Activated CD4-positive, alpha-beta T cell treated with anti-CD3 and anti-CD28 coated beads for 48 hours (primary cell): Measurements from ENCODE around the gene ARID3A.

Source experiments
- DNase-seq: peaks from one replicate; pipeline ENCODE4 v3.0.0-alpha.2; 2020

ARID3A gene

DNA sequence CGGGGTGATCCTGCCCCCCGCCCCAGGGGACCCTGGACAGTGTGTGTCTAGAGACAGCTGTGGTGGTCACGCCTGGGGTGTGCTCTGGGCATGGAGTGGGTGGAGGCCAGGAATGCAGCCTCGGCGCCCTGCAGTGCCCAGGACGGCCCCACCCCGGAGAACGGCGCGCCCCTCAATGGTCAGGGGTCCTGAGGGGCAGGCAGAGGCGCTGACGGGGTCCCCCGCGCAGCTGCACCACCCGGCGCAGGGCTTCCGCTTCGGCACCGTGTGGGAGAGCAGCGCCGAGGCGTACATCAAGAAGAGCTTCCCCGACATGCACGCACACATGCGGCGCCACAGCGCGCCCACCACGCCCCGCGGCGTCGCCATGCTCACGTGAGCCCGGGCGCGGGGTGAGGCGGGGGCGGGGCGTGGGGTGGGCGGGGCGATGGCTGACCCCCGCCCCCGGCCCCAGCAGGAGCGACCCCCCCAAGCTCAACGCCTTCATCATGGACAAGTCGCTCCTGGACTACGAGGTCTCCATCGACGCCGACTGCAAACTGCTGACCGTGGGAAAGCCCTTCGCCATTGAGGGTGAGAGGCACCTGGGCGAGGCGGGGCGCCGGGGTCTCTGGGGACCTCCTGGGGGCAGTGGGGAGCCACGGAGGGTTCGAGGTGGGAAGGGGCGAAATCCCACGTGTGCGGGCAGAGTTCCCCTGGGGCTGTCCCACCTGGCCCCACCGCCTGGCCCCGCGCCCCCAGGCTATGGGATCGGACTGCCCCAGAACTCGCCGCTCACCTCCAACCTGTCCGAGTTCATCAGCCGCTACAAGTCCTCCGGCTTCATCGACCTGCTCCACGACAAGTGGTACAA is 81.8 kb downstream of the ARID3A start:
- no peak for DNase-seq

DNA sequence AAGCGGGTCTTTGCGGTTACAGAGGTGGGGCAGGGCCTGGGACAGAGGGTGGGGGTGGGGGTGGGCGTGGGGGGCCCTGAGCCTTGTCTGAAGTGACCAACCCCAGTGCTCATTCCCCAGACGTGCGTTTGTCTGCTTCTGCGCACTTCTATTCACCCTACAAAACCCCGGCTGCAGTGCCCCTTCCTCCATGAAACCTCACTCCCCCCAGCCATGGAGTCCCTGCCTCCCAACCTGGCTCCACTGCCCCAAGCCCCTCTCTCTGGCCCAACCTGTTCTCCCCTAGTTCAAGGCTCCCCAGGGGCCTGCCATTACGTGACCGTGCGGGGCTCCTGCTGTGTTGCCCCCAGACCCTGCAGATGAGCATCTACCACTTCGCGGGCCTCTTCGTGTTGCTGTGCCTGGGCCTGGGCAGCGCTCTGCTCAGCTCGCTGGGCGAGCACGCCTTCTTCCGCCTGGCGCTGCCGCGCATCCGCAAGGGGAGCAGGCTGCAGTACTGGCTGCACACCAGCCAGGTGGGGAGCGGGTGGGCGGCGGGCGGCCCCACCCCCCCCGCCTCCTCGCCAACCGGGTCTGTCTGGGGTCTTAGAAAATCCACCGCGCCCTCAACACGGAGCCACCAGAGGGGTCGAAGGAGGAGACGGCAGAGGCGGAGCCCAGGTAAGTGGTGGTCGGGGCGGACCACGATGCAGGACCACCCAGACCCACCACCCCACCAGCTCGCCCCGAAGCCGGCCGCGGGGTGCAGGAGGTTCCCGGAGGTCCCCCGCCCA is 82.6 kb downstream of the ARID3A start:
- no peak for DNase-seq

GRCh38 chr19:1009041-1009980 is 83.5 kb downstream of the ARID3A start:
- DNase-seq = no peak

GRCh38 chr19:1009981-1010538 is 84.2 kb downstream of the ARID3A start:
- DNase-seq = no peak

GRCh38 chr19:1010586-1011510 is 85.0 kb downstream of the ARID3A start:
- DNase-seq = no peak

DNA sequence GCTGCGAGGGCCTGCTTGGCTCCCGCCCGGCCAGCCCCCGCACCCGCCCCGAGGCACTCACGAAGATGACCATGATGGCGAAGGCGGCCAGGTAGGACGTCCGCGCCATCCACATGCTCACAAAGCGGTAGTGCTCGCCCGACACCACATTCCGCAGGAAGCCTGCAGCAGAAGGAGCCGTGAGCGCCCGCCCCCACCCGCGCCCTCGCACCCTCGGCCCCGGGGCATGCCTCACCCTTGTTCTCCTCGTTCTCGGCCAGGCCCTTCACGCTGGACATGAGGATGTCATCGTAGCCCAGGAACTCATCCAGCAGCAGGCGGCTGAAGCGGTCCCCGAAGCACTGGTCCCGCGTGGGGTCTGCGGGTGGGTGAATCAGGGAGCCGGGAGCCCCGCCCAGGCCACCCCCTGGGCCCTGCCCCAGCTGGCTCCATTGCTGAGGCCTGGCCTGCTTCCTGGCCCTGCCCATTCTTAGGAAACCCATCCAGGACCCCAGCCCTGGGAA is 86.0 kb downstream of the ARID3A start:
- DNase-seq = no peak

- DNase-seq = no peak
Measured at GRCh38 chr19:1012334-1012733, 86.5 kb downstream of the ARID3A start.

- DNase-seq = no peak
Measured at GRCh38 chr19:1013218-1013617, 87.4 kb downstream of the ARID3A start.

GRCh38 chr19:1014161-1015060 is 88.6 kb downstream of the ARID3A start:
- no peak for DNase-seq

- DNase-seq = no peak
Measured at GRCh38 chr19:1015061-1015781, 89.4 kb downstream of the ARID3A start.

- no peak for DNase-seq
Measured at GRCh38 chr19:1015782-1016646, 90.2 kb downstream of the ARID3A start.

DNA sequence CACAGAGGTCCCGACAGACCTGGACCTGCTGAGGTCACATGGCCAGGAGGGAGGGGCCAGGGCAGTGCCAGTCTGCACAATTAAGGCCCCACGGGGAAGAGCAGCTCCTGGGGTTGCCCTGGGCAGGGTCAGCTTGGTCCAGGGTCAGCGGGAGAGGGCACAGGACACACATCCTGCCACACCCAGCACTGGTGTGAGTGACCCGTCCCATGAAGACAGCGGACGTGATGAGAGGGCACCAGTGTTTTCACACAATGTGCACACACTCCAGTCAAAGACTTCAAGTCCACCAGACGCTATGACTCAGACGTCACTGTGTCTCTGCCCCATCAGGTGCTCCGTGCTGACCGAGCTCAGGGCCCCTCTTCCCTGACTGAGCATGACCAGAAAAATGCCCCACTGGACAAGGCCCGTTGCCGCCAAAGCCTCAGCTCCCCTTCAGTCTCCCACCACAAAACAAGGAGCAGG is 90.8 kb downstream of the ARID3A start:
- DNase-seq = no peak

DNA sequence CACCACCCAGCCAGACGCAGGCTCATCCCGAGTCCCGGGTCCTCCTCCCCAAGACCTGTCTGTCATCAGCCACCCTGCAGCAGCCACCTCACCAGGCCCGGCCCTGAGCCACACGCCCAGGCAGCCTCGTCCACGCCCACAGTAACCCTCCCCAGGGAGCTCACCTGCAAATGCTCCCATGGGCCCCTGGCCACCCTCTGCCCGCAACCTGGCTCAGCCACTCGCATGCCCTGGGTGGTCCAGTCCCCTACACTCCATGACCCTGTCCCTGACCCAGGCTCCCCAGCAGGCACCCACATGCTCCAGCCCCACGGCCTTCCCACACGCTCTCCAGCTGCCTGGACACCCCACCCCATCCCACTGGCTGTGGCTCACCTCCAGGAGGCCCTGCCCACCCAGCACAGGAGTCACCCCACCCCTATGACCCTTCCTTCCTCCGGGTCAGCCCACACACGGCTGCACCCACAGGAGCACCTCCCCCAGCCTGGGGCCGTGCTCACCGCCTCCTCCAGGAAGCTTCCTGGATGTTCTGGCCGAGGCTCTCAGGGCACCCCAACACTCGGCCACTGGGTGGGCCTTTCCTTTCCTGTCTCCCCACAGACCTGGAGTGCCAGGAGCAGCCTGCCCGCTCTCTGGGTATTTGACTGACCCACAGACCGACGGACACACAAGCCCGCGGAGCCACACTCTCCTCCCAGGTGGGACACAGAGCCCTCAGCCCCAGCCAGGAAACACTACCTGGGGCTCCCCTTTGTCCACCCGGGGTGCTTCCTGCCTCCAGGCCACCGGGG is 91.5 kb downstream of the ARID3A start:
- no peak for DNase-seq

- DNase-seq = no peak
Measured at GRCh38 chr19:1017906-1018305, 92.1 kb downstream of the ARID3A start.

DNA sequence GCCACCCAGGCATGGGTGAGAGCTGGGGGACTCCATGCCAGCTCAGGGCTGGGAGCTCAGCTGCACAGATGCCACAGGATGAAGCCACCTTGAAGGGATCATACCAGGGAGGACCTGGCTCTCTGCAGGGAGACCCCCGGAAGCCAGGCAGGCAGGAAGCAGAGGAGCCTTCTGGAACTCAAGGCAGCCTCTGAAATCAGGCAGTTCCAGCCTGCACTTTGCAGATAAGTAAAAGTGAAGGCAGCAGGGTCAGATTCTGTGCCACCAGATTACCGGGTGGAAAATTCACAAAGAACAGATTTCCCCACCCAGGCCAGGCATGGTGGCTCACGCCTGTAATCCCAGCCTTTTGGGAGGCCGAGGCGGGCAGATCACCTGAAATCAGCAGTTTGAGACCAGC is 92.6 kb downstream of the ARID3A start:
- no peak for DNase-seq

DNA sequence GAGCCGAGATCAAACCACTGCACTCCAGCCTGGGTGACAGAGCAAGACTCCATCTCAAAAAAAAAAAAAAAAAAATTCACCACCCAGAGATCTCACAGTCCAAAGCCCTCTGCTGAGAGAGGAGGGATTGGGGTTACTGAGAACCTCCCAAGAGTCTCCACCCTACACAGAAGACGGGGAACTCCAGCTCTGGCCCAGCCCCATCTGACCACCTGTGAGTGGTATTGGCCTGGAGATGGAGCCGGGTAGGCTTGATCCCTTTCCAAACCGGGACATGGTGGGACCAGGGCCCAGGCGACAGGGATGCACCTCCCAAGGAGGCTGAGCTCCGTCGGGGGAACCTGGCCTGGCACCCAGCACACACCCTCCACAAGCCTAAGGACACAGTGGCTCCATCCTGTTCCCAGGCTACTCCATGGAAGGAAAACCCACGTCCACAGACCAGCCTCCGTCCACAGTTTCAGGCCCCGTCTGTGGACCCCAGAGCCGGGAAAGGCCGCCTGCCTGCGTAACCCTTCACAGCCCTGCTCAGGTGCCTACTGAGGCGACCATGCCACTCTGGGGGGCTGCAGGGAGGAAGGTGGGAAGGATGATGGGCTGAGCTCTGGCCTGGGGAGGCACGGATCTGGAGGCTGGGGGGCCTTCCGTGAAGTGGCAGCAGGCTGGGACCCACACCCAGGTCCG is 93.2 kb downstream of the ARID3A start:
- DNase-seq = no peak

DNA sequence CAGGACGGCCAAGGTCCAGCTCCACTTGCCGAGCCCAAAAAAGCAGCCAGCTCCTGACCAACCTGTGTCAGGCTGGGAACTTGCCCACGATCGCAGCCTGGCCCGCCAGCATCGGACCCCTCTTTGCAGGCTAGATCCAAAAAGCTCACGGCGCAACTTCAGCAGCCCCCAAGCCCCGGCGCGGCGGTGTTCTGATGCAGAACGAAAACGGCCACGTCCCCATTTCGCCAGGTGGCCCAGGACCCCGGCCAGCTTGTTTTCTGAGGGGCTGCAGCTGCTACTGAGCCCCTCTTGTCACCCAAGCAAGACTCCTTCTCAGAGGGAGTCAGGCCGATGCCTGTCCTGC is 93.8 kb downstream of the ARID3A start:
- DNase-seq = no peak
